ENCODE measurements around the gene IQUB. TPM values are rescaled to one million over a fixed set of nuclear protein-coding genes. Genes with fewer than 3 reads are reported as not detected.
"Not testable (repeated sequence)": the region's sequence is repeated elsewhere in the genome, so short reads cannot be mapped to it uniquely, and the experiment has no call there.

The IQUB gene
- total RNA-seq, 1 experiment from 2014 or later = 0.29 TPM

GRCh38 chr7:123494193-123494796, 40.1 kb downstream of the IQUB start:
- peak; percentile 56 for DNase-seq (ENCODE audit: low read depth)

DNA sequence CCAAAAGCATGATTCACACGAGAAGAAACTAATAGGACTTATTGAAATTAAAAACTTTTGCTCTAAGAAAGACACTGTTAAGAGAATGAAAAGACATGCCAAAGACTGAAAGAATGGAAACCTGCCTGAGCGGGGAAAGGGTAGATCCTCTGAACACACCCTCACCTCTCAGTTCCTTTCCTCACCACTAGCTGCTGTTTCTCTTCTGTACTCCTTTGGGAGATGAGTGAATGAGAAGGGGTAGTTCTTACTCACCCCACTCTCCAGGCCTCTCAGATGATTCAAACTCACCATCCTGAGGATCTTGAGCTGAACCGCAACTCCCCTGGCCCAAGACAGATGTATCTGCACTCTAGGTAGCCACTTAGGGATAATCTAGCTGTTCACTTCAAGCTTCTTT, 41.9 kb downstream of the IQUB start:
- DNase-seq (ENCODE audit: low read depth) = peak; percentile 45

DNA sequence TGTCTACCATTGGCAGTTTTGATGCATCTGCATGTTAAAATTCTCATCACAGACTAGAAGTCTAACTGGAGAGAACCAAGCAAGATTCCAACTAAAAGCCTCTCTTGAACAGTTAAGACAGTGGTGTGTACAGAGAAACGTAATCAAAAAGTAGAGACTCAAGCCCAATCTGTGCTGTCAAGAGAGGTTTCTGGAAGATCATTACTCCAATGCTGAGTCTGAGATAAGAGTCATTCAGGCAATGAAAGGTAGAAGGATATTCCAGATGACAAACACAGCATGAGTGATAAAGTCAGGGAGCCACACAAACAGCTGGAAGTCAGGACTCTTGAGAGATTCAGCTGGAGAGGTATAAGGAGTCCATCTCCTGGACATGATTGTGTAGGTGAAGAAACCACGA, 48.7 kb downstream of the IQUB start:
- no peak for DNase-seq (ENCODE audit: low read depth)

- no peak for DNase-seq (ENCODE audit: low read depth)
Measured at GRCh38 chr7:123485187-123485586, 49.2 kb downstream of the IQUB start.

DNA sequence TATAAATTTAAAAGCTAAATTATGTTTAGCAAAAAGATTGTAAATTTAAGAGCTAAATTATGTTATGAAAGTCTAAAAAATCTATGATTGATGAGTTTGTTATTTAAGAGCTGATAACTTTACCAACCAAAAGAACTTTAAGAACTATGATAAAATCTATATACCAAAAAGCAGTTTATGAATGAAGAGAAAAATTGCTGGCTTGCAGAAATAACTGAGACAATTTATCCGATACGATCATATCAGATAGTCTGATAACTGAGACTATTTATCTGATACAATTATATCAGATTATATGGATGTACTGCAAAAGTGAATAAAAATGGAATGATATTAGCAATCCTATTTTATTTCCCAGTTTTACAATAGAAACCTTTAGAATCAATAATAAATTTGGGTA, 50.2 kb downstream of the IQUB start:
- no peak for DNase-seq (ENCODE audit: low read depth)

DNA sequence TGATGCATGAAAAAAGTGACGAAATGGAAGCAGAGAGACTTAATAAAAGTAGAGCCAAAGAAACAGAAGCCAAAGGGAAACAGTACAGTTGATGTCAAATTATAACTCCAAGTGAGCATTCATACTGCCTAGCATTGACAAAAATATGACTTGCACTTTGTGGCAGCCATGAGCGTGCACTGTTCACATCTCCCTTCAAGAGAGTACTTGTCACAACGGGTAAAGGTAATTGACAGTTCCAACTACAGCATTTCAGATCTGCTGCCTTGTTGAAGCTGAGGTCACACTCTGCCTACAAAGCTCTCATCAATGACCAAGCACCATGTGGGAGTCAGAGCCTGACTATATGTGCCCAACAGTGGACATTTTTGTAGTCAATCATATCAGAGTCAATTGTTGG, 54.3 kb downstream of the IQUB start:
- DNase-seq (ENCODE audit: low read depth) = no peak

DNA sequence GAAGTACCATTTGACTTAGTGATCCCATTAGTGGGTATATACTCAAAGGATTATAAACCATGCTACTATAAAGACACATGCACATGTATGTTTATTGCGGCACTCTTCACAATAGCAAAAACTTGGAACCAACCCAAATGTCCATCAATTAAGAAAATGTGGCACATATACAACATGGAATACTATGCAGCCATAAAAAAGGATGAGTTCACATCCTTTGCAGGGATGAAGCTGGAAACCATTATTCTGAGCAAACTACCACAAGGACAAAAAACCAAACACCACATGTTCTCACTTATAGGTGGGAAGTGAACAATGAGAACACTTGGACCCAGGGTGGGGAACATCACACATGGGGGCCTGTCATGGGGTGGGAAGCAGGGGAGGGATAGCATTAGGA, 56.3 kb downstream of the IQUB start:
- not testable (repeated sequence) for DNase-seq (ENCODE audit: low read depth)

- no peak for DNase-seq (ENCODE audit: low read depth)
Measured at GRCh38 chr7:123472750-123473445, 61.5 kb downstream of the IQUB start.

- no peak for DNase-seq (ENCODE audit: low read depth)
Measured at GRCh38 chr7:123472327-123472726, 62.1 kb downstream of the IQUB start.

DNA sequence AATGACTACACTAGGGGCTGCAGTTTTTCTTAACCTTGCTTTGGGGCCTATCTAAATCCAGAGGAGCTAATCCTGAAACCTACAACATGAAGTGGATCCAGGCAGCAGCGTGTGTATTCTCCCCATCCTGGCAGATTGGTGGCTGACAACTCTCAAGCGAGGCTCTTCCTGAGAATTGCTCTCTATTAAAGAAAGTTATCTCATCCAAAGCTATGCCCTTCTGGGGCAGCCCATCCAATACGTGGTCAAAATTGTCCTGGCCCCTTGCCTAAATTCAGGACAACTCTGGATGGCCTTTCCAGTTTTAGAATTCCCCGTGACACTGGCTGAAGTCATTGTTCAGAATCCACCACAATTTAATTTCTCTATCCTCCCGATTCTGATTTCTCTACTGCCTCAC, 66.1 kb downstream of the IQUB start:
- no peak for DNase-seq (ENCODE audit: low read depth)

GRCh38 chr7:123463890-123464289, 70.5 kb downstream of the IQUB start:
- DNase-seq (ENCODE audit: low read depth) = no peak

- DNase-seq (ENCODE audit: low read depth) = peak; percentile 92
Measured at GRCh38 chr7:123460616-123461015, 73.8 kb downstream of the IQUB start.

- DNase-seq (ENCODE audit: low read depth) = no peak
Measured at GRCh38 chr7:123455965-123456470, 78.4 kb downstream of the IQUB start.

- DNase-seq (ENCODE audit: low read depth) = no peak
Measured at GRCh38 chr7:123440101-123440548, 94.3 kb downstream of the IQUB start.

- DNase-seq (ENCODE audit: low read depth) = no peak
Measured at GRCh38 chr7:123439191-123439590, 95.2 kb downstream of the IQUB start.

DNA sequence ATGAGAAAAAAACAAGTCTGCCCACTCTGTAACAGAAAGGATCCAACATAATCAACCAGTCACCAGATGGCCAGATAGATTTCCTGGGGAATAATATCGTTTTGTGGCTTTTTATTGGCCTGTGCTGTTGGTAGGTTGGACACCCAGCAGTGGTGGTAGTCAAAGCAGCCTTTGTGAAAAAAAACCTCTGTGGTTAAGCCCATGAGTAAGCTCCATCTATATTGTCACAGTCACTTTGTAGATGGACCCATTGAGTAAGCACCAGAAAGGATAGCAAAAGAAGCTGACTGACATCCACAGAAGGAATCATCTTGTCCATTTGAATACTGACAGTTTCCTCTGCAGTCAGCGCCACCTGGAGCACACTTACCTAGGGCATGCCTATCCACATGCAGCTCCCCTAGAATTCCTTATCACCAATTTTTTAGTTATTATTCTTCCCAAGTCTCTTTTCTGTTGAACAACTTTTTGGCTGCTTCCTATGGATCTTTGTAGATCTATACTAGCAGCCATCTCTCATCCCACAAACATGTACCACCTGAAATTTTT, 96.9 kb downstream of the IQUB start:
- peak; percentile 67 for DNase-seq (ENCODE audit: low read depth)

DNA sequence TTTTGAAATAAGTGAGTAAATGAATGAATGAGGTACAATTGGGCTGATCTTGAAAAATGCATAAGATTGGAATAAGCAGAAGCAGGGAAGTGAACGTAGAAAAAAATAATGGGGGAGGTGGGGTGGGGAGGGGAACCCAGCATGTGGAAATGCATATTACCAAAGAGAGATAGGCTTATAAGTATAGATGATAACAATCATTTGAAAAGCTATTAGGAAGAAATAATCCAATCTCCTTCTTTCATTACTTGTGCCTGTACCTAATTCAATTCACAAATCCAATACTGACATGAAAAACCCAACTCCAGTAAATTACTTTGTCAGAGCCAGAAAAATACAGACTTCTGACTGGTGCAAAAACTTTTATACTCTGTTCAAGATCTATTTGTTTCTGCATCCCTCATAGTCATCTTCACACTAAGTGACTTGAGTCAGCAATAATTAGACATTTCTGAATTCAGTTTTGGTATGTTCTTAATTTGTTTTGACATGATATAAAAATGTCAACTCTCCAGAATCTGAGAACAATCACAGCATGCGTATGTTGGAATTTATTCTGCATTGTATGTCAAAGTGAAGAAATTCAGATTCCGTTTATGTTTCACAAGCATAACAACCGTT, 99.2 kb downstream of the IQUB start:
- no peak for DNase-seq (ENCODE audit: low read depth)

DNA sequence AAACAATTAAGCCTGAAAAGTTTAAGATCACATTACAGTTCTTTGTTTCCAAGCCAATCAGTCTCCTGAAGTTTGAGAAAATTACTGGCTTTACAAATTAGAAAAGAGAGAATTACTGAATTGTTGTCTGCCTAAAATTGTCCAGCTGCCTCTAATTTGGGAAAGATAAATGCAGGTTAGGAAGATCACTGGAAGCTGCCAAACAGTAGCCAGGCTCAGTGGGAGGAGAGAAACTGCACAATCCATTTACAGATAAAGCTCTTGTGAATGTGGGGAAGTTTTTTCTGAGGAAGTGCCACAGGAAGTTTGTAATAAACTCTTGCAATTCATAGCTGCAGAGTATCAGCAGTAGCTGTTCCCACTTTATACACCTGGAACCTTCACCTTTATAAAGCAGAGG, 100.7 kb downstream of the IQUB start:
- no peak for DNase-seq (ENCODE audit: low read depth)

DNA sequence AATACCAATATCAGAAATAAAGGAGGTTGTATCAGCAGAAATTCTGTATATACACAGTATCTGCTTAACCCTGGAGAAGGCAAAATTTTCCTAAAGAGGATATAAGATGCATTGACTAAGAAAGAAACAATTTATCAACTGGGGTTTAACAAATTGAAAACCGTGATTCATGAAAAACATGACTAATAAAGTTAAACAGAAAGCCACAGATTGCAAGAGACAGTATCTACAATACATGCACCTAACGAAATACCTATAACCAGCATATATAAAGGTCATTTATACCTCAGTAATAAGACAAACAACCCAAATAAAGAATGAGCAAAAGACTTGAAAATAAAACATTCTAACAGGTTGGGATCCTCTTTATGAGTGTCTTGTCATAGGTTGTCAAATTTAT, 101.8 kb downstream of the IQUB start:
- peak; percentile 9 for DNase-seq (ENCODE audit: low read depth)

- DNase-seq (ENCODE audit: low read depth) = no peak
Measured at GRCh38 chr7:123431075-123431614, 103.2 kb downstream of the IQUB start.

DNA sequence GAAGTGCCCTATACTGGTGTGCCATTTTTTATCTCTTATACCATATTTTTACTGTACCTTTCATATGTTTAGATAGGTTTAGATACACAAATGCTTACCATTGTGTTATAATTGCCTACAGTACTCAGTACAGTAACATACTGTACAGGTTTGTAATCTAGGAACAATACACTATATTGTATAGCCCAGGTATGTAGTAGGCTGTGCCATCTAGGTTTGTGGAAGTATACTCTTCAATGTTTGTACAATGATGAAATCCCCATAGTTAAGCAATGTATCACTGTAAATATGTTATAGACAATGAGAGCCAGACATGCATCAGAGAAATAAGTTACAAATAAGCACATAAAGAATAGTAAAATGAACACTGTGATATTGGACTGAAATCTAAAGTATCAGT, 109.1 kb downstream of the IQUB start:
- DNase-seq (ENCODE audit: low read depth) = no peak

- DNase-seq (ENCODE audit: low read depth) = no peak
Measured at GRCh38 chr7:123424463-123424862, 109.9 kb downstream of the IQUB start.

All from LHCN-M2 (cell line).